HCT116 (cell line): ENCODE results near the gene DIDO1. TPM values are rescaled to one million over a fixed set of nuclear protein-coding genes. Genes with fewer than 3 reads are reported as not detected.
A peak's percentile ranks its signal among the peaks of the same experiment; 100 is the strongest.

ENCODE experiments used
- ATAC-seq: fragments of 200-7000 bp; cut with Tn5 transposase; 2 replicates; pipeline ENCODE4 v1.9.1; 2020; ENCODE audit warnings: mild to moderate bottlenecking, moderate library complexity
- BruUV-seq: library from RNA; stranded (reverse); fragments of 400-500 nt; replicated peaks from 2 replicates; lab custom pipeline; 2021; lab: Mats Ljungman, UMichigan
- CTCF ChIA-PET: fragments of 300-600 bp; sonication (Branson Sonifier 250); formaldehyde crosslinking; loops from one replicate; lab custom pipeline; 2021; ENCODE audit warnings: antibody characterized with exemption; lab: Charles Lee
- POLR2A ChIA-PET: fragments of 300-600, 350-600 bp; sonication (Branson Sonifier 250); formaldehyde crosslinking; loops from one replicate; lab custom pipeline; 2021; ENCODE audit warnings: antibody characterized with exemption; lab: Charles Lee
- RAD21 ChIA-PET, 2 experiments: fragments of 300-600 bp; sonication (Branson Sonifier 250); formaldehyde crosslinking; loops; one replicate each; lab custom pipeline; 2023; ENCODE audit warnings: low total read pairs in 2 of 2; ENCODE audit not compliant: uncharacterized antibody in 2 of 2, unreplicated experiment in 2 of 2, low non-redundant PET in 1 of 2; lab: Charles Lee
- DNase-seq: peaks from one replicate; pipeline ENCODE4 v3.0.0-alpha.2; 2010; ENCODE audit warnings: low read depth, low spot score
- H2AFZ ChIP-seq: fragments of 200-600 bp; shearing (Covaris generic), sonication (generic); 2 replicates; pipeline ENCODE4 v1.6.1; 2017; ENCODE audit warnings: low read depth, mixed run types, mixed read lengths, antibody characterized with exemption, low read length; ENCODE audit not compliant: poor library complexity, severe bottlenecking
- H3K27ac ChIP-seq: 2 replicates; pipeline ENCODE4 v1.5.1; 2012; ENCODE audit warnings: low read depth, low read length
- H3K27me3 ChIP-seq: fragments of 200-600 bp; sonication (generic); 2 replicates; pipeline ENCODE4 v1.6.1; 2016; ENCODE audit warnings: mixed run types, low read length, mixed read lengths; ENCODE audit not compliant: insufficient read depth
- H3K36me3 ChIP-seq, 2 experiments: fragments of 200-500 bp in 1 of 2; fragments of 200-600 bp in 1 of 2; sonication (Bioruptor generic) in 1 of 2; sonication (generic) in 1 of 2; 2 replicates each; pipeline versions ENCODE4 v1.5.1 to v1.6.1; 2014 to 2016; ENCODE audit warnings: low read length in 2 of 2, inconsistent platforms in 1 of 2, mixed read lengths in 1 of 2, mixed run types in 1 of 2; ENCODE audit not compliant: insufficient read depth in 2 of 2, control insufficient read depth in 1 of 2
- H3K4me1 ChIP-seq, 2 experiments: fragments of 200-600 bp in 1 of 2; sonication (generic) in 1 of 2; 2 replicates each; pipeline versions ENCODE4 v1.5.1 to v1.6.1; 2012 to 2017; ENCODE audit warnings: low read length in 2 of 2, inconsistent platforms in 1 of 2, mild to moderate bottlenecking in 1 of 2, mixed read lengths in 1 of 2, mixed run types in 1 of 2, moderate library complexity in 1 of 2; ENCODE audit not compliant: insufficient read depth in 2 of 2, control insufficient read depth in 1 of 2
- H3K4me2 ChIP-seq: fragments of 200-600 bp; sonication (generic); 2 replicates; pipeline ENCODE4 v1.6.1; 2017; ENCODE audit warnings: mixed run types, low read length, mixed read lengths
- H3K4me3 ChIP-seq, 2 experiments: fragments of 200-600 bp in 1 of 2; sonication (generic) in 1 of 2; replicated peaks in 1 of 2; 2 replicates each; pipeline ENCODE4 v1.5.1; 2011 to 2016; ENCODE audit warnings: low read length in 2 of 2, control low read depth in 1 of 2, low read depth in 1 of 2, mild to moderate bottlenecking in 1 of 2, mixed read lengths in 1 of 2, mixed run types in 1 of 2
- H3K79me2 ChIP-seq: fragments of 200-600 bp; sonication (generic); 2 replicates; pipeline ENCODE4 v1.6.1; 2017; ENCODE audit warnings: mild to moderate bottlenecking, mixed run types, low read length, moderate library complexity, mixed read lengths; ENCODE audit not compliant: insufficient read depth
- H3K9ac ChIP-seq: fragments of 200-600 bp; sonication (generic); 2 replicates; pipeline ENCODE4 v1.6.1; 2016; ENCODE audit warnings: low read length, mixed read lengths
- H3K9me2 ChIP-seq: fragments of 200-600 bp; sonication (generic), shearing (Covaris generic); 2 replicates; pipeline ENCODE4 v1.6.1; 2017; ENCODE audit warnings: mixed run types, mild to moderate bottlenecking, moderate library complexity; ENCODE audit not compliant: insufficient read depth
- H3K9me3 ChIP-seq, 2 experiments: fragments of 200-500 bp in 1 of 2; fragments of 200-600 bp in 1 of 2; sonication (Bioruptor generic) in 1 of 2; sonication (generic) in 1 of 2; 2 replicates each; pipeline ENCODE4 v1.6.1; 2014 to 2017; ENCODE audit warnings: low read length in 2 of 2, mixed read lengths in 2 of 2, inconsistent platforms in 1 of 2, low read depth in 1 of 2, mild to moderate bottlenecking in 1 of 2, mixed run types in 1 of 2, moderate library complexity in 1 of 2; ENCODE audit not compliant: control insufficient read depth in 1 of 2, insufficient read depth in 1 of 2
- H4K20me1 ChIP-seq: fragments of 200-600 bp; sonication (generic), shearing (Covaris generic); 2 replicates; pipeline ENCODE4 v1.6.1; 2017; ENCODE audit warnings: mixed run types, mild to moderate bottlenecking, moderate library complexity; ENCODE audit not compliant: insufficient read depth
- CEBPB ChIP-seq: IDR thresholded peaks from 2 replicates; pipeline ENCODE4 v1.6.1; 2012; ENCODE audit warnings: low read depth
- EZH2 ChIP-seq: fragments of 200-600 bp; sonication (generic); IDR thresholded peaks from 2 replicates; pipeline ENCODE4 v1.6.1; 2017; ENCODE audit warnings: antibody characterized with exemption, mixed run types
- EZH2phosphoT487 ChIP-seq: fragments of 200-600 bp; IDR thresholded peaks from 2 replicates; pipeline ENCODE4 v1.6.1; 2018; ENCODE audit warnings: antibody characterized with exemption, borderline replicate concordance
- FOSL1 ChIP-seq: IDR thresholded peaks from 2 replicates; pipeline ENCODE4 v1.6.1; 2012; ENCODE audit warnings: low read depth
- POLR2A ChIP-seq: IDR thresholded peaks from 2 replicates; pipeline ENCODE4 v1.7.0; 2011; ENCODE audit warnings: borderline replicate concordance; ENCODE audit not compliant: insufficient read depth, insufficient read length; ENCODE audit errors: extremely low read depth
- POLR2AphosphoS5 ChIP-seq: IDR thresholded peaks from 2 replicates; pipeline ENCODE4 v1.6.1; 2011; ENCODE audit warnings: mild to moderate bottlenecking, low read depth, low read length, moderate library complexity
- SP1 ChIP-seq: IDR thresholded peaks from 2 replicates; pipeline ENCODE4 v1.6.1; 2012; ENCODE audit warnings: low read depth
- SRF ChIP-seq: IDR thresholded peaks from 2 replicates; pipeline ENCODE4 v1.6.1; 2012; ENCODE audit warnings: low read depth
- TCF7L2 ChIP-seq: IDR thresholded peaks from 2 replicates; pipeline ENCODE4 v1.7.0; 2011; ENCODE audit warnings: borderline replicate concordance, inconsistent platforms; ENCODE audit not compliant: insufficient read depth, insufficient read length; ENCODE audit errors: extremely low read depth
- YY1 ChIP-seq: IDR thresholded peaks from 2 replicates; pipeline ENCODE4 v1.6.1; 2011; ENCODE audit warnings: low read length, low read depth, moderate library complexity, mild to moderate bottlenecking; ENCODE audit not compliant: insufficient replicate concordance; ENCODE audit errors: extremely low read depth
- ZNF274 ChIP-seq: fragments of 200-500 bp; sonication (Bioruptor generic); IDR thresholded peaks from 2 replicates; pipeline ENCODE4 v1.6.1; 2014; ENCODE audit warnings: mild to moderate bottlenecking, low read depth, low read length, inconsistent platforms
- intact Hi-C: fragments of 100-400 bp; cut with micrococcal nuclease; formaldehyde crosslinking; loops from 2 replicates; pipeline ENCODE4 v1.10.0; 2022
- total RNA-seq: library from RNA; stranded (reverse); gene quantifications from one replicate; pipeline ENCODE4 v1.2.1, GENCODE V29; 2021; ENCODE audit not compliant: unreplicated experiment
- TF ChIP-seq, protein P1 (sequence below): IDR thresholded peaks from 2 replicates; pipeline ENCODE4 v1.6.1; 2012
- TF ChIP-seq, protein P2 (sequence below): IDR thresholded peaks from 2 replicates; pipeline ENCODE4 v1.6.1; 2011; ENCODE audit warnings: mild to moderate bottlenecking, low read length, moderate library complexity; ENCODE audit not compliant: insufficient replicate concordance; ENCODE audit errors: extremely low read depth
- TF ChIP-seq, protein P3 (sequence below): IDR thresholded peaks from 2 replicates; pipeline ENCODE4 v1.6.1; 2012

DIDO1 gene
- total RNA-seq, 1 experiment from 2014 or later, result 41.4 TPM

DNA sequence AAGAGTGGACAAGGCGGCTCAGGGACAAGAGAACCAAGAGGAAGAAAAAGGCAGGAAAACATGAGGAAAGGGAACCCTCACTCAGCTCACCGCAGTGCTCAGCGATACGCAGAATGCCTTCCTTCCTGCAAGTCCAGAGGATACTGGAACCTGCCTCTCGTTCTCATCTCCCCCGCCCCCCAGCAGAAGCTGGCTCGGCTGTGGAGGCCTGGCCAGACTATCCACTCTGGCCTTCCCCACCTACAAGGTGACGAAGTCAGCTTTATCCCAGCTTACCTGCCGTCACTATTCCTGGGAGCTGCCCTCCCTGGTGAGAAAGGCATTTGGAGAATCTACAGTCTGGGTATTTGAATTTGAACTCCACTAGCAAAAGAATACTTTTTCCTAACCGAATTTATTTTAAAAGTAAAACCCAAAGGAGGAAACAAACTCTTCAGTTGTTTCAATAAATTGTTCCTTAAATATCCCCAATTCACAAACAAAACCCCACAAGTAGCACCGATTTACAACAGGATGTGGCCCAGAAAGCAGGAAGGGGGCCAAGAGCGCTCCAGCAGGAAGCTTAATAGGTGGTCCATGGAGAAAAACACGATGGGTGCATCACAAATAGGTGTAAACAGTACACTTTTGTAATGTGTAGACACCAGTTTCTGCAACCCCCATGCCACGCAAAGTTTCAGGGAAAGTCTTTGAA is 2.1 kb upstream of the DIDO1 start:
- H3K9me2 ChIP-seq, result no peaks in the 10 kb centered on the region
- H3K9me3 ChIP-seq, result no peaks in the 10 kb centered on the region
- no peak overlapping the region for H3K4me3 ChIP-seq
- ChIA-PET RAD21 (no interaction called here), POLR2A (no interaction called here), CTCF (no interaction called here)
- H3K9ac ChIP-seq, result no peak overlapping the region
- H3K36me3 ChIP-seq, result peaks cover under 1 to 5% of the 10 kb centered on the region in 2 experiments; a peak in 1 of 4 replicates
- DNase-seq, result no peak
- H2AFZ ChIP-seq, result no peak overlapping the region
- no peak for ATAC-seq
- peak overlapping the region; percentile 23; the same call in 1 of the 2 replicates for H3K27ac ChIP-seq
- intact Hi-C loops, result no loop called here
- H3K27me3 ChIP-seq, result no peaks in the 10 kb centered on the region
- H4K20me1 ChIP-seq, result peaks cover 42% of the 10 kb centered on the region
- peaks cover 99% of the 10 kb centered on the region for H3K79me2 ChIP-seq
- BruUV-seq, result no TSS peak
- peaks cover 26 to 63% of the 10 kb centered on the region in 2 experiments for H3K4me1 ChIP-seq
- H3K4me2 ChIP-seq, result no peak overlapping the region
- TF ChIP-seq YY1 (no peak), TCF7L2 (no peak), SRF (no peak), POLR2A (no peak), EZH2phosphoT487 (no peak), CEBPB (no peak), SP1 (no peak), ZNF274 (no peak), EZH2 (no peak), POLR2AphosphoS5 (no peak), FOSL1 (no peak)
- TF ChIP-seq, protein P1, sequence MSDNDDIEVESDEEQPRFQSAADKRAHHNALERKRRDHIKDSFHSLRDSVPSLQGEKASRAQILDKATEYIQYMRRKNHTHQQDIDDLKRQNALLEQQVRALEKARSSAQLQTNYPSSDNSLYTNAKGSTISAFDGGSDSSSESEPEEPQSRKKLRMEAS, result no peak
- TF ChIP-seq, protein P2, sequence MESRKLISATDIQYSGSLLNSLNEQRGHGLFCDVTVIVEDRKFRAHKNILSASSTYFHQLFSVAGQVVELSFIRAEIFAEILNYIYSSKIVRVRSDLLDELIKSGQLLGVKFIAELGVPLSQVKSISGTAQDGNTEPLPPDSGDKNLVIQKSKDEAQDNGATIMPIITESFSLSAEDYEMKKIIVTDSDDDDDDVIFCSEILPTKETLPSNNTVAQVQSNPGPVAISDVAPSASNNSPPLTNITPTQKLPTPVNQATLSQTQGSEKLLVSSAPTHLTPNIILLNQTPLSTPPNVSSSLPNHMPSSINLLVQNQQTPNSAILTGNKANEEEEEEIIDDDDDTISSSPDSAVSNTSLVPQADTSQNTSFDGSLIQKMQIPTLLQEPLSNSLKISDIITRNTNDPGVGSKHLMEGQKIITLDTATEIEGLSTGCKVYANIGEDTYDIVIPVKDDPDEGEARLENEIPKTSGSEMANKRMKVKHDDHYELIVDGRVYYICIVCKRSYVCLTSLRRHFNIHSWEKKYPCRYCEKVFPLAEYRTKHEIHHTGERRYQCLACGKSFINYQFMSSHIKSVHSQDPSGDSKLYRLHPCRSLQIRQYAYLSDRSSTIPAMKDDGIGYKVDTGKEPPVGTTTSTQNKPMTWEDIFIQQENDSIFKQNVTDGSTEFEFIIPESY, result no peak
- TF ChIP-seq, protein P3, sequence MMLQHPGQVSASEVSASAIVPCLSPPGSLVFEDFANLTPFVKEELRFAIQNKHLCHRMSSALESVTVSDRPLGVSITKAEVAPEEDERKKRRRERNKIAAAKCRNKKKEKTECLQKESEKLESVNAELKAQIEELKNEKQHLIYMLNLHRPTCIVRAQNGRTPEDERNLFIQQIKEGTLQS, result no peak
